Muscle of arm (tissue), 12 donors: ENCODE results near the gene HK1. TPM values are rescaled to one million over a fixed set of nuclear protein-coding genes. Genes with fewer than 3 reads are reported as not detected.
A peak's percentile ranks its signal among the peaks of the same experiment; 100 is the strongest.

Source experiments
- DNase-seq: peaks from one replicate; pipeline ENCODE4 v3.0.0-alpha.2; 2013
- polyA plus RNA-seq, 12 donors: library from polyadenylated mRNA; unstranded; fragments of 120-200 nt; gene quantifications; one replicate each; pipeline ENCODE4 v1.2.1, GENCODE V29; 2013; ENCODE audit not compliant: insufficient read length in 12 of 12

Gene HK1
- polyA plus RNA-seq, 12 donors, result 20.9 to 50.4 (median 31.1) TPM; not detected in 1

- no peak for DNase-seq
These were observed 139.2 kb downstream of the HK1 start for GRCh38 chr10:69417542-69417941.

GRCh38 chr10:69418052-69418752, 139.9 kb downstream of the HK1 start:
- no peak for DNase-seq

DNA sequence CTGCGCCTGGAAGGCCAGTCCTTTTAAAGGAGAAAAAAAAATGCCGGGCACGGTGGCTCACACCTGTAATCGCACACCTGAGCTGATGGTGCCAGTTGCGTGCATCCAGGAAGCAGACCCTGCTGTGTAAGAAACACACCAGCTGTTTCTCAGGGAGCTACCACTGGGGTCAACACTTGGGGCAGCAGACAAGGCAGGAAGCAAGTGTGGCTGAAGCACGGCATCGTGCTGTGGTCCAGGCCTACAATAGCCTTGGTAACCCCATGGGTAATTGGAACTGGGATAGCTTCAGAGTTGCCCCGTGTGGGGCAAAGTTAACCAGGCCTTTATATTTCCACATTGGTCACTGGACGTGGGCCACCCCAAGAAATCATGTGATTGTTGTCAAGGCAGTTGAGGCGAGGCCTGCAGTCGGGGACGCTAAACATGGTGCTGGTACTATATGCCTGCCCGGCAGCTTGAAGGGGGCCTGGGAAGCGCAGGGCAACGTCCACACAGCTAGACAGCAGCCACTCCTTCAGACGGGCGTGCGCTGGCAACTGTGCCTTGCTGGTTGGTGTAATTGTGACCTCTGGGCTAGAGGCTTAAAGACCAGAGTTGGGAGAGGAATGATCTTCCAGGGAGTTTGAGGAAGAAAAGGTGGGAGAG, 140.9 kb downstream of the HK1 start:
- no peak for DNase-seq

DNA sequence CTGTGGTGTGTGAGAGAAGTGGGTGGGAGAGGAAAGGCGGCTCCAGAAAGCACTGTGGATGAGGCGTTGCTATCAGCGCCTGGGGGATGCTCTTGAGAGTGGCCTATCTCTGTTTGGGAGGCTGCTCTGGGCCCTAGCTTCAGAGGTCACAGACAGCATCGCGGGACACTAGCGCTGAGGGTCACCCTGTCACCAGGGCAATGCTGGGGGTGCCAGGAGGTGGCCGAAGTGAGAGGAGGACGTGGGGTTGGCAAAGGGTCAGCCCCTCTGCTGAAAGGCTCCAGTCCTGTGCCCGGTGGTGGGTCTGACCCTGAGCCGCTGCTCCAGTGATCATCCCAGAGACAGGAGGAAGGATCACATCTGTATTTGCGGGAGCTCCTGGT, 141.4 kb downstream of the HK1 start:
- no peak for DNase-seq

DNA sequence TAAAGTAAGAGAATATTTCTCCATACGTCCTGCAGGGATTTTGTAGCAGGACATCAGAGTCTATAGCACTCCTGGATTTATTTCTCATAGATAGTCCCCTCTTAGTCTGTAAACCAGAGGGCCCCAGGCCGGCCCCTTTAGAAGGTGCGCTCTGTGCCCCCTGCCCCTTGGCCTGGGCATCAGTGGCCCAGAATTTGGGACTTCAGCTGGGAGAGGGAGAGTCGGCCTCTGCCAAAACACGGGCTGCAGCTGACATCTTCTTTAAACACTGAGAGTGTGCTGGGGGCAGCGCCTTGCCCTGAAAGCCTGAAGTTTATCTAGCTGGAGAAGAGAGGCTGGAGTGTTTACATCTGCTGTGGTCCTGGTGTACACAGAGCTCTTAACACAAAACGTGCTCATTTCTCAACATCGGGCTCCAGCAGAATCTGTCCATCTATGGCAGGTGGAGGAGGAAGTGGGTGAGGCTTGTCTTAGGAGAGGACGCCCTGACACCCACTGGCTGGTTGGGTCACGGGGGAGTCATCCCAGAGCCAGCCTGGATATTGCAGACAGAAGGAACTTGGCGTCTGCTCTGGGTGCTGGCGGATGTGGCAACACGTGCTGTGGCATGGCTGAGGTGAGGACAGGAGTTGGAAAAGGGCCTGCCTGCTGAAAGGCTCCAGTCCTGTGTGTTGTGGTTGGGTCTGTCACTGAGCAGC, 143.5 kb downstream of the HK1 start:
- no peak for DNase-seq

DNA sequence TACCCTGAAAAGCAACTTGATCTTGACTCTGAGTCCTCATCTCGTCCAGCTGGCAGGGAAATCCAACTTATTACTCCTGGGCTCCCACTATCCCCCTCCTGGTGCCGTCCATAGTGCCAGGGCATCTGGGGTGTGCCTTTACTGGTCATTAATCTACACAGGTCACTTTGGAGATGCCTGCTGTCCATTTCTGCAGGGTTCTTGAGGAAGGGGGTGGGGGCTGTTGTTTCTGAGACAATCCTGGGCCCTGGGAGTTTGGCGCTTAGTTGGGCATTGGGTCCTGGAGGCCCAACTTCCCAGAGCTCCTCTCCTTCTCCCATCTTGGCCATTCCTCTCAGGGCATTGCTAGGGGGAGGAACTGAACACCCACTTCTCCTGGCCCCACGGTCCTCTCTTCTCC, 144.4 kb downstream of the HK1 start:
- no peak for DNase-seq

GRCh38 chr10:69425041-69425440, 146.7 kb downstream of the HK1 start:
- DNase-seq, result no peak

- DNase-seq, result no peak
These were observed 147.4 kb downstream of the HK1 start for GRCh38 chr10:69425511-69426298.

DNA sequence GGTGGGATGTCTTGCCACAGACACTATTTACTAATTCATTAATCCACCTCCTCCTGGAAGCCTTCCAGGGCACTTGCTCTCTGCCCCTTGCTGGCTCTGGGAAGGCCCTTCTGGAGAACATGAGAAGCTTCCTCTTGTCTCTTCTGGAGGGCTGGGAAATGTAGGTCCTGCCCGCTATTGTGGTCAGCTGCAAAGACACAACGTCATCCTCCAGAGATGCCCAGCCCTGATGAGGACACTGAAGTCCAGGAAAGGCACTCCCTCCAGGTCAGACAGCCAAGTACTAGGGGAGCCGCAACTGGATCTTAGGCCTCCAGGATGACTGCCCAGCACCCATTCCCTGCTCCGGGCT, 148.1 kb downstream of the HK1 start:
- DNase-seq, result no peak

- no peak for DNase-seq
These were observed 149.9 kb downstream of the HK1 start for GRCh38 chr10:69428165-69428564.

DNA sequence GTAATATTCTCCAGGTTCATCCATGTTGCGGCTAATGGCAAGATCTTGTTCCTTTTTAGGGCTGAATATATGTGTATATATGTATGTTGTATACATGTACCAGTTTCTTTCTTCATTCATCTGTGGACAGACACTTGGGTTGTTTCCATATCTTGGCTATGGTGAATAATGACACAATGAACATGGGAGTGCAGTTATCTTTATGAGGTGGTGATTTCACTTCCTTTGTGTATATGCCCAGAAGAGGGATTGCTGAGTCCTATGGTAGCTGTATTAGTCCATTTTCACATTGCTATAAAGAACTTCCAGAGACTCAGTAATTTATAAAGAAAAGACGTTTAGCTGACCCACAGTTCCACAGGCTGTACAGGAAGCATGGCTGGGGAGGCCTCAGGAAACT, 155.9 kb downstream of the HK1 start:
- no peak for DNase-seq

DNA sequence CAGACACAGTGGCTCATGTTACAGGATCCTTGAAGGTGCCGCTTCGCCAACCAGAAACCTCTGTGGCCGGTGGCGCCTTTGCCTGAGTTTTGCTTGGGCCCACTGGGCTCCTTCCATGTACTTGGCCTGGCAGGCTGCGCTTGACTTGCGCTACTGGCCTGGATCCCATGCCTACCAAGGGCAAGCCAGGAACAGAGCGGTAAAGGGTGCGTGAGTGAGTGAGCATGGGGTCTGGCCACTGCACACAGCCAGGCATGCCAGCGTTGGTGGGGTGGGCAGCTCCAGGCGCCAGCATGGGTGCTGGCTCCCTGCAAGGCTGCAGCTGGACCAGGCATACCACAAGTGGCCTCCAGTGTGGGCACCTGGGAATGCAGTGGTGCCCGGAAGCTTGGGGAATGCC, 156.6 kb downstream of the HK1 start:
- DNase-seq, result no peak

GRCh38 chr10:69435966-69436520, 157.7 kb downstream of the HK1 start:
- no peak for DNase-seq

DNA sequence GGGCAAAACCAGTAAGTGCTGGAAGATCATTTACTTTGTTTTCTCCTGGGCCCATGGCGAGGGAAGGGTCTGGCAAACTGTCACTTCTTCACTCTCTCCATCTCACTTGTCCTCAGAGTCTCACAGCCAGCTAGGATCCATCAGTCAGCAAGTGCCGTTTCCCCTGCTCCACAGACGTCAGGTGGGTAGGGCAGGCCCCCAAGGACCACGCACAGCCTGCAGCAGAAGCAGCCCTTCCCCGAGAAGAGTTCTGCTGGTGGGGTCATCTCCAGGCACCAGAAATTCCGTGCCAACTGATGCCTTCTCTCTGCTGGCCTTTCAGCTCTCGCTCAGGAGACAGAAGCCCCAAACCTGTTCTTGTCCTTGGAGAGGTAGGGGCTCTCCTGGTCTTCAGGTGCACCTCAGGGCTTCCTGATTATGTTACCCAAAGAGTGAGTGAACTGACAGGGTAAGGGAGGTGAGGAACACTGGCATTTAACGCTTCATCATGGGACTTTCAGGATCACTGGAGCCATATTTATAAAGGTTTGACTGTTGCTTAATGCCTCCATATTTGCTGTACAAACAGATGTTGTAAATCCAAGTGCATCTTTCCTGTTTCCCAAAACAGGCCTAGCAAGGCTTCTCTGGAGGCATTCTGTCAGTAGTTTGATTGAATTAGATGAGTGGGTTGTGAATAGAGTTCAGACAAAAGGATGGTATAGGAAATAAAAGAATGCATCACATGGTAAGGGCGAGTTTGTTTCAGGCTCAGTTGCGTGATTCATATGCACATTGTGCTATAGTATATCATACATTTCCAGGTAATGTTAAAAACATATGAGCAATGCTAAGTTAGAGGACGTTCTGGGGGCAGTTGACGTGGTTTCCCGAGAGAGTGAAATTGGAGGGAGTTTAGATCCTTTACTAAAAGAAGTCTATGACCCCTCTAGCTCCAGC, 159.3 kb downstream of the HK1 start:
- DNase-seq, result no peak

GRCh38 chr10:69438536-69439349, 160.4 kb downstream of the HK1 start:
- no peak for DNase-seq

- peak; percentile 45 for DNase-seq
These were observed 161.0 kb downstream of the HK1 start for GRCh38 chr10:69439350-69439739.

DNA sequence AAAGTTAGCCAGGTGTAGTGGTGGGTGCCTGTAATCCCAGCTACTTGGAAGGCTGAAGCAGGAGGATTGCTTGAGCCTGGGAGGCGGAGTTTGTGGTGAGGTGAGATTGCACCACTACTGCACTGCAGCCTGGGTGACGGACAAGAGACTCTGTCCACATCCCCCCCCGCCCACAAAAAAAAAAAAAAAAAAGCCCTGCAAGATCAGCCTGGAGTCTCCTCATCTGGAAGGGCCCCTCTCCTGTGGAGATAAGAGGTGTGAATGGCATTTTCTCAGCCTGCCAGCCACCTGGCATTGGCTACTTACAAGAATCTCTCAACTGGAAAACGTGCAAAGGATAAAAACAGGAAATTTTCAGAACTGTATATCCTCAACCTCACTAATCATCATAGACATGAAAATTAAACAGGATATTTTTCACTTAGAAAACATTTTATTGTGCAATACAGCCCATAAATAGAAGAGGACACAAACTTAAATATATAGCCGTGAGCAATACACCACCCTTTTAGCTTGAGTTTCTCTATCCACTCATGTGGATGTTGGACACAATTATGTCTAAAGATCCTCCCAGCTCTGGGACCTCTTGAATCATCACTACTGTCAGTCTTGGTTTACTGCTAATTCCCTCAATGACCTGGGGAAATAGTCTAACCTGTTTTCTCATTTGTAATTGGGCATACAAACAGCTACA, 161.7 kb downstream of the HK1 start:
- no peak for DNase-seq

GRCh38 chr10:69443354-69443753, 165.1 kb downstream of the HK1 start:
- DNase-seq, result no peak

DNA sequence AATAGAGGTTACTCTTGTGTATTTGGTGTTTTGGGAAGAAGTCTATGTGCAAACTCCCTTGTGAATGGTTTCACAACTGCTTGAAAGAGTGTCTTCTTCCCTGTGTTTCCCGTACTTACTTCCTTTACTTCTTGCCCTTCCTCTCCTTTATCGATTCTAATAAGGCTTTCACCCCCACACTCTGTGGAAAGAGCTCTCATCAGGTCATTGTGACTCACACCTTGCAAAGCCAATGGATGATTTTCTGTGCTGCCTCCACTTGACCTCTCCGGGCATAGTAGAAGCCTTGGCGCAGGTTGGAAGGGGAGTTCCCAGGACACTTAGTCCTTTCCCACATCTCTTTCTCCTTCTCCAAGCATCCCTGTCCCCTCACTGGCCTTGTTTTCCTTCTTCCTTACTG, 166.7 kb downstream of the HK1 start:
- no peak for DNase-seq
